Measurements from ENCODE around the gene ATXN7L3.

DNA sequence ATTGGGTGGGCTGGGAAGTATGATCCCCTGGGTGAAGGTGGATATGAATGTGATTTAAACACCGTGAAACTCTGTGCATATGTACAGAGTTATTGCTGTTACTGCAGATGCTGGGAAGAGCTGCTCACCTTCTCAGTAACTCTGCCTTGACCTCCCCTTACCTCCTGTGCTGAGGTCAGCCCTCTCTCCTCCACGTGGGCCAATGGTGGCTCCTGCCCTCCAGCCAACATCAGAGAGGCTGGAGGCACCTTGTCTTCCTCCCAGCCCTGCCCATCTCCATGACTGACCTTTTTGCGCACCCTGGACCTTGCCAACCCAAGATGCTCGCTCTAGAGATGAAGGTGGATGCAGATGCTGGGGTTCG lies 29.6 kb downstream of the ATXN7L3 start:
- TF ChIP-seq POLR2A (IDR thresholded peaks at IDR 0.05) = no peak
- TF ChIP-seq, protein P1, sequence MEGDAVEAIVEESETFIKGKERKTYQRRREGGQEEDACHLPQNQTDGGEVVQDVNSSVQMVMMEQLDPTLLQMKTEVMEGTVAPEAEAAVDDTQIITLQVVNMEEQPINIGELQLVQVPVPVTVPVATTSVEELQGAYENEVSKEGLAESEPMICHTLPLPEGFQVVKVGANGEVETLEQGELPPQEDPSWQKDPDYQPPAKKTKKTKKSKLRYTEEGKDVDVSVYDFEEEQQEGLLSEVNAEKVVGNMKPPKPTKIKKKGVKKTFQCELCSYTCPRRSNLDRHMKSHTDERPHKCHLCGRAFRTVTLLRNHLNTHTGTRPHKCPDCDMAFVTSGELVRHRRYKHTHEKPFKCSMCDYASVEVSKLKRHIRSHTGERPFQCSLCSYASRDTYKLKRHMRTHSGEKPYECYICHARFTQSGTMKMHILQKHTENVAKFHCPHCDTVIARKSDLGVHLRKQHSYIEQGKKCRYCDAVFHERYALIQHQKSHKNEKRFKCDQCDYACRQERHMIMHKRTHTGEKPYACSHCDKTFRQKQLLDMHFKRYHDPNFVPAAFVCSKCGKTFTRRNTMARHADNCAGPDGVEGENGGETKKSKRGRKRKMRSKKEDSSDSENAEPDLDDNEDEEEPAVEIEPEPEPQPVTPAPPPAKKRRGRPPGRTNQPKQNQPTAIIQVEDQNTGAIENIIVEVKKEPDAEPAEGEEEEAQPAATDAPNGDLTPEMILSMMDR (IDR thresholded peaks at IDR 0.05) = no peak
